OCI-LY7 (cell line): Measurements from ENCODE around the gene CTPS1. TPM values are rescaled to one million over a fixed set of nuclear protein-coding genes. Genes with fewer than 3 reads are reported as not detected.

ENCODE experiments used
- BruUV-seq: library from RNA; stranded (reverse); fragments of 400-500 nt; replicated peaks from 2 replicates; lab custom pipeline; 2021; lab: Mats Ljungman, UMichigan
- CTCF ChIA-PET: fragments of 300-600 bp; sonication (Branson Sonifier 250); formaldehyde crosslinking; loops from one replicate; lab custom pipeline; 2022; ENCODE audit warnings: antibody characterized with exemption; ENCODE audit not compliant: unreplicated experiment; lab: Charles Lee
- POLR2A ChIA-PET: fragments of 300-600 bp; sonication (Branson Sonifier 250); formaldehyde crosslinking; loops from one replicate; lab custom pipeline; 2022; ENCODE audit warnings: antibody characterized with exemption; lab: Charles Lee
- DNase-seq: peaks from one replicate; pipeline ENCODE4 v3.0.0-alpha.2; 2015; ENCODE audit warnings: low spot score
- H2AFZ ChIP-seq: fragments of 200-600 bp; sonication (generic), shearing (Covaris generic); 2 replicates; pipeline ENCODE4 v1.6.1; 2014; ENCODE audit warnings: mild to moderate bottlenecking, antibody characterized with exemption, low read length, moderate library complexity
- H3K27ac ChIP-seq: fragments of 200-600 bp; sonication (generic); 2 replicates; pipeline ENCODE4 v1.5.1; 2014; ENCODE audit warnings: mixed run types, low read depth, mild to moderate bottlenecking, moderate library complexity, low read length, inconsistent platforms; ENCODE audit not compliant: poor library complexity, severe bottlenecking
- H3K36me3 ChIP-seq: fragments of 200-600 bp; sonication (generic); 2 replicates; pipeline ENCODE4 v1.6.1; 2014; ENCODE audit warnings: mild to moderate bottlenecking, antibody characterized with exemption, low read length, moderate library complexity, mixed read lengths; ENCODE audit not compliant: insufficient read depth
- H3K4me1 ChIP-seq: fragments of 200-600 bp; sonication (generic); 2 replicates; pipeline ENCODE4 v1.5.1; 2014; ENCODE audit warnings: mild to moderate bottlenecking, low read length; ENCODE audit not compliant: insufficient read depth, poor library complexity, severe bottlenecking
- H3K4me2 ChIP-seq: fragments of 200-600 bp; sonication (generic); 2 replicates; pipeline ENCODE4 v1.6.1; 2014; ENCODE audit warnings: mild to moderate bottlenecking, low read length
- H3K4me3 ChIP-seq: fragments of 200-600 bp; sonication (generic); 2 replicates; pipeline ENCODE4 v1.5.1; 2014; ENCODE audit warnings: mild to moderate bottlenecking, low read depth, low read length; ENCODE audit not compliant: poor library complexity, severe bottlenecking
- H3K79me2 ChIP-seq: fragments of 200-600 bp; sonication (generic); 2 replicates; pipeline ENCODE4 v1.6.1; 2016; ENCODE audit warnings: low read depth, mild to moderate bottlenecking, low read length, moderate library complexity, mixed read lengths; ENCODE audit not compliant: insufficient read depth
- H3K9me2 ChIP-seq: fragments of 200-600 bp; sonication (generic); 2 replicates; pipeline ENCODE4 v1.6.1; 2016; ENCODE audit warnings: mild to moderate bottlenecking, low read length, mixed read lengths; ENCODE audit not compliant: insufficient read depth
- H3K9me3 ChIP-seq: fragments of 200-600 bp; sonication (generic); 2 replicates; pipeline ENCODE4 v1.6.1; 2014; ENCODE audit warnings: mild to moderate bottlenecking, mixed run types, low read length, mixed read lengths
- H4K20me1 ChIP-seq: fragments of 200-600 bp; sonication (generic); 2 replicates; pipeline ENCODE4 v1.6.1; 2014; ENCODE audit warnings: mild to moderate bottlenecking, antibody characterized with exemption, low read length, moderate library complexity, mixed read lengths; ENCODE audit not compliant: insufficient read depth
- CTCF ChIP-seq: fragments of 200-600 bp; sonication (generic); conservative IDR thresholded peaks from 2 replicates; pipeline ENCODE4 v1.5.1; 2014; ENCODE audit warnings: mild to moderate bottlenecking, antibody characterized with exemption, low read length, moderate library complexity, mixed read lengths
- EZH2phosphoT487 ChIP-seq: fragments of 200-600 bp; sonication (generic); IDR thresholded peaks from 2 replicates; pipeline ENCODE4 v1.6.1; 2018; ENCODE audit warnings: low read depth, borderline replicate concordance, mild to moderate bottlenecking, mixed run types, antibody characterized with exemption, low read length, moderate library complexity, mixed read lengths
- intact Hi-C: fragments of 100-400 bp; cut with micrococcal nuclease; formaldehyde crosslinking; loops from one replicate; pipeline ENCODE4 v1.10.0; 2022; ENCODE audit not compliant: unreplicated experiment
- total RNA-seq, 2 experiments: library from RNA; depleted of rRNA in 1 of 2; stranded (reverse); fragments of >200 nt in 1 of 2; shearing (Covaris generic) in 1 of 2; gene quantifications; 2 replicates each; pipeline ENCODE4 v1.2.3, GENCODE V29; 2014 to 2022

Gene CTPS1
- total RNA-seq, 2 experiments from 2014 or later = 58.9 to 117 TPM

GRCh38 chr1:40983286-40983685 is 3.8 kb downstream of the CTPS1 start:
- H3K79me2 ChIP-seq = peaks cover 53% of the 10 kb centered on the region
- H4K20me1 ChIP-seq = peaks cover 36% of the 10 kb centered on the region
- no peak for TF ChIP-seq CTCF
- no peak for TF ChIP-seq EZH2phosphoT487
- no peaks in the 10 kb centered on the region for H3K9me2 ChIP-seq
- ChIA-PET CTCF (no interaction called here), POLR2A (interaction anchor here (0.8 to 1.0 kb wide), 2 partner anchors 10 to 12 kb away, joined by 3 read pairs; no protein-coding TSS in a partner anchor)
- peaks cover 25% of the 10 kb centered on the region for H3K4me1 ChIP-seq
- BruUV-seq = no TSS peak
- H2AFZ ChIP-seq = no peak overlapping the region
- H3K4me3 ChIP-seq = no peak overlapping the region
- H3K9me3 ChIP-seq = no peaks in the 10 kb centered on the region
- intact Hi-C loops = no loop called here
- no peak overlapping the region for H3K27ac ChIP-seq
- DNase-seq = no peak
- peaks cover 81% of the 10 kb centered on the region for H3K36me3 ChIP-seq
- no peak overlapping the region for H3K4me2 ChIP-seq

GRCh38 chr1:40984066-40984465 is 4.6 kb downstream of the CTPS1 start:
- Histone ChIP-seq H3K4me2 (no peak overlapping the region), H3K4me3 (no peak overlapping the region), H3K36me3 (peaks cover 89% of the 10 kb centered on the region), H2AFZ (no peak overlapping the region), H3K4me1 (peaks cover 19% of the 10 kb centered on the region), H3K27ac (no peak overlapping the region), H3K9me2 (no peaks in the 10 kb centered on the region), H3K9me3 (no peaks in the 10 kb centered on the region), H4K20me1 (peaks cover 36% of the 10 kb centered on the region), H3K79me2 (peaks cover 53% of the 10 kb centered on the region)
- no peak for TF ChIP-seq CTCF
- no peak for TF ChIP-seq EZH2phosphoT487
- no TSS peak for BruUV-seq
- intact Hi-C loops = no loop called here
- no peak for DNase-seq
- CTCF ChIA-PET = no interaction called here
- POLR2A ChIA-PET = interaction anchor here (0.6 to 1.2 kb wide), 5 partner anchors 11 to 945 kb away, joined by 3 read pairs; no protein-coding TSS in a partner anchor

- no peak overlapping the region for H2AFZ ChIP-seq
- CTCF ChIA-PET = no interaction called here
- H3K4me2 ChIP-seq = no peak overlapping the region
- H3K9me2 ChIP-seq = no peaks in the 10 kb centered on the region
- H3K27ac ChIP-seq = no peak overlapping the region
- H4K20me1 ChIP-seq = peaks cover 36% of the 10 kb centered on the region
- POLR2A ChIA-PET = interaction anchor here (0.6 to 1.2 kb wide), 5 partner anchors 10 to 946 kb away, joined by 3 read pairs; no protein-coding TSS in a partner anchor
- intact Hi-C loops = no loop called here
- H3K4me3 ChIP-seq = no peak overlapping the region
- H3K36me3 ChIP-seq = peaks cover 94% of the 10 kb centered on the region
- no peaks in the 10 kb centered on the region for H3K9me3 ChIP-seq
- no peak for TF ChIP-seq CTCF
- no peak for TF ChIP-seq EZH2phosphoT487
- H3K79me2 ChIP-seq = peaks cover 53% of the 10 kb centered on the region
- peaks cover 18% of the 10 kb centered on the region for H3K4me1 ChIP-seq
- BruUV-seq = no TSS peak
- no peak for DNase-seq
These were observed 5.0 kb downstream of the CTPS1 start for GRCh38 chr1:40984531-40984930.
